K562 (cell line): Measurements from ENCODE around the gene NME4. TPM values are rescaled to one million over a fixed set of nuclear protein-coding genes. Genes with fewer than 3 reads are reported as not detected.
A peak's percentile ranks its signal among the peaks of the same experiment; 100 is the strongest.

ENCODE experiments used
- CTCF ChIP-seq, 3 experiments: IDR thresholded peaks in 2 of 3; conservative IDR thresholded peaks in 1 of 3; 2 replicates each; pipeline ENCODE4 v1.5.1; 2011 to 2012; ENCODE audit warnings: low read length in 3 of 3, mild to moderate bottlenecking in 3 of 3, control low read depth in 2 of 3, improper control_type of control experiment in 1 of 3, inconsistent platforms in 1 of 3, low read depth in 1 of 3, mixed read lengths in 1 of 3, moderate library complexity in 1 of 3; ENCODE audit not compliant: insufficient read depth in 2 of 3
- HES1 ChIP-seq: fragments of 450-650 bp; IDR thresholded peaks from 2 replicates; pipeline ENCODE4 v1.6.1; 2016; ENCODE audit warnings: low read depth, mild to moderate bottlenecking, moderate library complexity
- HMGN3 ChIP-seq: IDR thresholded peaks from 2 replicates; pipeline ENCODE4 v1.6.1; 2011; ENCODE audit warnings: borderline replicate concordance, low read depth, mild to moderate bottlenecking, mixed read lengths, low read length; ENCODE audit not compliant: insufficient read length; ENCODE audit errors: extremely low read depth
- MCM3 ChIP-seq: fragments of 450-650 bp; IDR thresholded peaks from 2 replicates; pipeline ENCODE4 v1.6.1; 2016
- MYNN ChIP-seq, 2 experiments: sonication (generic); formaldehyde crosslinking in 1 of 2; IDR thresholded peaks; 2 replicates each; pipeline versions ENCODE4 v1.5.0 to v1.6.1; 2016 to 2020; ENCODE audit warnings: antibody characterized with exemption in 1 of 2, missing genetic modification reagents in 1 of 2
- POLR2G ChIP-seq: fragments of 200-400 bp; formaldehyde crosslinking; IDR thresholded peaks from 2 replicates; pipeline ENCODE4 v1.6.1; 2017; ENCODE audit warnings: low read depth, mild to moderate bottlenecking, antibody characterized with exemption, low read length, moderate library complexity
- ZEB2 ChIP-seq: fragments of 450-650 bp; IDR thresholded peaks from 2 replicates; pipeline ENCODE4 v1.6.1; 2016
- ZNF316 ChIP-seq: fragments of 450-650 bp; IDR thresholded peaks from 2 replicates; pipeline ENCODE4 v1.6.1; 2016
- ZNF707 ChIP-seq: fragments of 250-450 bp; sonication (Bioruptor Pico); conservative IDR thresholded peaks from 2 replicates; pipeline ENCODE4 v1.8.0; 2022; ENCODE audit warnings: inconsistent platforms, mild to moderate bottlenecking, moderate library complexity
- ZNF830 ChIP-seq: fragments of 250-450 bp; sonication (Bioruptor Pico); IDR thresholded peaks from 2 replicates; pipeline ENCODE4 v1.5.0; 2021; ENCODE audit warnings: mild to moderate bottlenecking
- polyA plus RNA-seq, 8 experiments: library from polyadenylated mRNA; depleted of rRNA in 4 of 8; stranded (reverse) in 5 of 8; unstranded in 3 of 8; fragments of >200 nt; fragmentation: Nextera tagmentation in 2 of 8; fragmentation: Illumina TruSeq in 1 of 8; extraction: Ambion mirVana in 2 of 8; extraction: Trizol in 1 of 8; gene quantifications; 2 replicates each; pipeline versions ENCODE4 v1.2.1 to v1.2.3, GENCODE V29; 2011 to 2014; ENCODE audit warnings: inconsistent platforms in 1 of 8, missing spikeins in 1 of 8
- total RNA-seq, 7 experiments: library from RNA; depleted of rRNA in 6 of 7; stranded (reverse); fragments of >200 nt in 6 of 7; fragmentation: Illumina TruSeq in 2 of 7; extraction: Trizol in 2 of 7; gene quantifications; 2 replicates each; pipeline versions ENCODE4 v1.2.1 to v1.2.3, GENCODE V29; 2011 to 2021; ENCODE audit warnings: low replicate concordance in 1 of 7
- TF ChIP-seq, protein P1 (sequence below): fragments of 250-450 bp; sonication (Bioruptor Pico); IDR thresholded peaks from 2 replicates; pipeline ENCODE4 v1.8.0; 2022; ENCODE audit warnings: moderate library complexity, mild to moderate bottlenecking, inconsistent platforms
- TF ChIP-seq, protein P2 (sequence below): fragments of 450-650 bp; IDR thresholded peaks from 2 replicates; pipeline ENCODE4 v1.6.1; 2016; ENCODE audit warnings: antibody characterized with exemption
- TF ChIP-seq, protein P3 (sequence below): sonication (generic); formaldehyde crosslinking; IDR thresholded peaks from 2 replicates; pipeline ENCODE4 v1.8.1; 2023; ENCODE audit warnings: mild to moderate bottlenecking, missing genetic modification reagents
- TF ChIP-seq, protein P4 (sequence below): fragments of 250-450 bp; sonication (Bioruptor Pico); IDR thresholded peaks from 2 replicates; pipeline ENCODE4 v1.5.0; 2020; ENCODE audit warnings: mild to moderate bottlenecking, borderline replicate concordance
- TF ChIP-seq, protein P5 (sequence below): IDR thresholded peaks from 3 replicates; pipeline ENCODE4 v1.6.1; 2011; ENCODE audit warnings: borderline replicate concordance, mild to moderate bottlenecking; ENCODE audit not compliant: insufficient read length, insufficient read depth

Gene NME4
- total and polyA plus RNA-seq, 9 of the 15 experiments (the other 6 are each of a cell fraction or from before 2014, with no cell fraction given) = 15.4 to 264 (median 139) TPM

DNA sequence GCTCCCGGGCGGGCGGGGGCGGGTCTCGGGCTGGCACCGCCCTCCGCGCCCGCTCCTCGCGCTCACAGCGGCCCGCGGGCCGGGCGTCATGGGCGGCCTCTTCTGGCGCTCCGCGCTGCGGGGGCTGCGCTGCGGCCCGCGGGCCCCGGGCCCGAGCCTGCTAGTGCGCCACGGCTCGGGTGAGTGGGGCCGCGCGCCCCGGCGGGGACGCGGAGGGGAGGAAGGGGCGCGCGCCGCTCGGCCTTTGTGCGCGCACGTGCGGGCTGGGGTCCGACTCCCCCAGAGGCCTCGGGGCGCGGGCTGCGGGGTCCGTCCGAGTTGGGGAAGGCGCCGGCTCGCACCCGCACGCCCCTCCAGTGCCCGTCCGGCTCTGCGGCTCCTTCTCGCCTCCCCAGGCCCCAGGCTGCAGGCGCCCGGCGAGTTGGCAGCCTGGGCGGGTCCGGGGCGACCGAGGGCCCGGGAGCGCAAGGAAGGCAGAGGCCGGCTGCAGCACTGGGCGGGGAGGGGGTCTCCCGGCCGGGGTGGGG is at the start of gene NME4 (continued):
- TF ChIP-seq HMGN3 (peak; percentile 56), MCM3 (no peak), HES1 (no peak), CTCF (IDR thresholded peaks at IDR 0.05 in 2 of 3, conservative IDR thresholded peaks at IDR 0.05 in 1 of 3; ENCODE audit: insufficient read depth in 2 of 3, low read depth in 1 of 3, low read length in 3 of 3) (no peak), ZNF830 (CRISPR knock-in tag) (no peak), ZNF316 (no peak), ZEB2 (no peak), POLR2G (peak; percentile 80), ZNF707 (CRISPR knock-in tag) (no peak), MYNN (IDR thresholded peaks at IDR 0.05) (no peak), MYNN (CRISPR knock-in tag; IDR thresholded peaks at IDR 0.05) (no peak)
- TF ChIP-seq, protein P1, sequence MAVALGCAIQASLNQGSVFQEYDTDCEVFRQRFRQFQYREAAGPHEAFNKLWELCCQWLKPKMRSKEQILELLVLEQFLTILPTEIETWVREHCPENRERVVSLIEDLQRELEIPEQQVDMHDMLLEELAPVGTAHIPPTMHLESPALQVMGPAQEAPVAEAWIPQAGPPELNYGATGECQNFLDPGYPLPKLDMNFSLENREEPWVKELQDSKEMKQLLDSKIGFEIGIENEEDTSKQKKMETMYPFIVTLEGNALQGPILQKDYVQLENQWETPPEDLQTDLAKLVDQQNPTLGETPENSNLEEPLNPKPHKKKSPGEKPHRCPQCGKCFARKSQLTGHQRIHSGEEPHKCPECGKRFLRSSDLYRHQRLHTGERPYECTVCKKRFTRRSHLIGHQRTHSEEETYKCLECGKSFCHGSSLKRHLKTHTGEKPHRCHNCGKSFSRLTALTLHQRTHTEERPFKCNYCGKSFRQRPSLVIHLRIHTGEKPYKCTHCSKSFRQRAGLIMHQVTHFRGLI (CRISPR knock-in tag) = no peak
- TF ChIP-seq, protein P2, sequence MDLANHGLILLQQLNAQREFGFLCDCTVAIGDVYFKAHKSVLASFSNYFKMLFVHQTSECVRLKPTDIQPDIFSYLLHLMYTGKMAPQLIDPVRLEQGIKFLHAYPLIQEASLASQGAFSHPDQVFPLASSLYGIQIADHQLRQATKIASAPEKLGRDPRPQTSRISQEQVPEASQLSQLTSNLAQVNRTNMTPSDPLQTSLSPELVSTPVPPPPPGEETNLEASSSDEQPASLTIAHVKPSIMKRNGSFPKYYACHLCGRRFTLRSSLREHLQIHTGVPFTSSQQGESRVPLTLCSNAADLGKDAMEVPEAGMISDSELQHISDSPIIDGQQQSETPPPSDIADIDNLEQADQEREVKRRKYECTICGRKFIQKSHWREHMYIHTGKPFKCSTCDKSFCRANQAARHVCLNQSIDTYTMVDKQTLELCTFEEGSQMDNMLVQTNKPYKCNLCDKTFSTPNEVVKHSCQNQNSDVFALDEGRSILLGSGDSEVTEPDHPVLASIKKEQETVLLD = no peak
- TF ChIP-seq, protein P3, sequence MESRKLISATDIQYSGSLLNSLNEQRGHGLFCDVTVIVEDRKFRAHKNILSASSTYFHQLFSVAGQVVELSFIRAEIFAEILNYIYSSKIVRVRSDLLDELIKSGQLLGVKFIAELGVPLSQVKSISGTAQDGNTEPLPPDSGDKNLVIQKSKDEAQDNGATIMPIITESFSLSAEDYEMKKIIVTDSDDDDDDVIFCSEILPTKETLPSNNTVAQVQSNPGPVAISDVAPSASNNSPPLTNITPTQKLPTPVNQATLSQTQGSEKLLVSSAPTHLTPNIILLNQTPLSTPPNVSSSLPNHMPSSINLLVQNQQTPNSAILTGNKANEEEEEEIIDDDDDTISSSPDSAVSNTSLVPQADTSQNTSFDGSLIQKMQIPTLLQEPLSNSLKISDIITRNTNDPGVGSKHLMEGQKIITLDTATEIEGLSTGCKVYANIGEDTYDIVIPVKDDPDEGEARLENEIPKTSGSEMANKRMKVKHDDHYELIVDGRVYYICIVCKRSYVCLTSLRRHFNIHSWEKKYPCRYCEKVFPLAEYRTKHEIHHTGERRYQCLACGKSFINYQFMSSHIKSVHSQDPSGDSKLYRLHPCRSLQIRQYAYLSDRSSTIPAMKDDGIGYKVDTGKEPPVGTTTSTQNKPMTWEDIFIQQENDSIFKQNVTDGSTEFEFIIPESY (CRISPR knock-in tag) = no peak
- TF ChIP-seq, protein P4, sequence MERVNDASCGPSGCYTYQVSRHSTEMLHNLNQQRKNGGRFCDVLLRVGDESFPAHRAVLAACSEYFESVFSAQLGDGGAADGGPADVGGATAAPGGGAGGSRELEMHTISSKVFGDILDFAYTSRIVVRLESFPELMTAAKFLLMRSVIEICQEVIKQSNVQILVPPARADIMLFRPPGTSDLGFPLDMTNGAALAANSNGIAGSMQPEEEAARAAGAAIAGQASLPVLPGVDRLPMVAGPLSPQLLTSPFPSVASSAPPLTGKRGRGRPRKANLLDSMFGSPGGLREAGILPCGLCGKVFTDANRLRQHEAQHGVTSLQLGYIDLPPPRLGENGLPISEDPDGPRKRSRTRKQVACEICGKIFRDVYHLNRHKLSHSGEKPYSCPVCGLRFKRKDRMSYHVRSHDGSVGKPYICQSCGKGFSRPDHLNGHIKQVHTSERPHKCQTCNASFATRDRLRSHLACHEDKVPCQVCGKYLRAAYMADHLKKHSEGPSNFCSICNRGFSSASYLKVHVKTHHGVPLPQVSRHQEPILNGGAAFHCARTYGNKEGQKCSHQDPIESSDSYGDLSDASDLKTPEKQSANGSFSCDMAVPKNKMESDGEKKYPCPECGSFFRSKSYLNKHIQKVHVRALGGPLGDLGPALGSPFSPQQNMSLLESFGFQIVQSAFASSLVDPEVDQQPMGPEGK (CRISPR knock-in tag) = no peak
- TF ChIP-seq, protein P5, sequence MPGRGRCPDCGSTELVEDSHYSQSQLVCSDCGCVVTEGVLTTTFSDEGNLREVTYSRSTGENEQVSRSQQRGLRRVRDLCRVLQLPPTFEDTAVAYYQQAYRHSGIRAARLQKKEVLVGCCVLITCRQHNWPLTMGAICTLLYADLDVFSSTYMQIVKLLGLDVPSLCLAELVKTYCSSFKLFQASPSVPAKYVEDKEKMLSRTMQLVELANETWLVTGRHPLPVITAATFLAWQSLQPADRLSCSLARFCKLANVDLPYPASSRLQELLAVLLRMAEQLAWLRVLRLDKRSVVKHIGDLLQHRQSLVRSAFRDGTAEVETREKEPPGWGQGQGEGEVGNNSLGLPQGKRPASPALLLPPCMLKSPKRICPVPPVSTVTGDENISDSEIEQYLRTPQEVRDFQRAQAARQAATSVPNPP = no peak
